Immature natural killer cell (primary cell): ENCODE results near the gene UTS2B. TPM values are rescaled to one million over a fixed set of nuclear protein-coding genes. Genes with fewer than 3 reads are reported as not detected.
A peak's percentile ranks its signal among the peaks of the same experiment; 100 is the strongest.
"Not testable (repeated sequence)": the region's sequence is repeated elsewhere in the genome, so short reads cannot be mapped to it uniquely, and the experiment has no call there.

Source experiments
- DNase-seq, 3 donors: peaks; one replicate each; pipeline ENCODE4 v3.0.0; 2022; ENCODE audit warnings: mixed read lengths in 1 of 3
- H3K27ac Mint-ChIP-seq, 6 donors: one replicate each; pipeline ENCODE4 v1.8.0; 2020; ENCODE audit warnings: mixed read lengths in 6 of 6, mild to moderate bottlenecking in 5 of 6, inconsistent platforms in 4 of 6, moderate library complexity in 3 of 6
- H3K27me3 Mint-ChIP-seq, 3 donors: one replicate each; pipeline ENCODE4 v1.8.0; 2020 to 2021; ENCODE audit warnings: low read depth in 3 of 3, mild to moderate bottlenecking in 3 of 3, mixed read lengths in 3 of 3, moderate library complexity in 3 of 3, inconsistent platforms in 1 of 3
- H3K36me3 Mint-ChIP-seq, 3 donors: one replicate each; pipeline ENCODE4 v1.8.0; 2020; ENCODE audit warnings: mixed read lengths in 3 of 3, inconsistent platforms in 2 of 3, mild to moderate bottlenecking in 2 of 3
- H3K4me1 Mint-ChIP-seq, 2 donors: one replicate each; pipeline ENCODE4 v1.8.0; 2020; ENCODE audit warnings: inconsistent platforms in 2 of 2, mild to moderate bottlenecking in 2 of 2, mixed read lengths in 2 of 2, moderate library complexity in 1 of 2
- H3K4me3 Mint-ChIP-seq, 5 donors: one replicate each; pipeline ENCODE4 v1.8.0; 2020; ENCODE audit warnings: mild to moderate bottlenecking in 5 of 5, mixed read lengths in 5 of 5, inconsistent platforms in 3 of 5, moderate library complexity in 3 of 5
- H3K9me3 Mint-ChIP-seq, 6 donors: one replicate each; pipeline ENCODE4 v1.8.0; 2020; ENCODE audit warnings: mild to moderate bottlenecking in 6 of 6, mixed read lengths in 6 of 6, inconsistent platforms in 4 of 6, moderate library complexity in 3 of 6
- polyA plus RNA-seq, 3 donors: library from polyadenylated mRNA; unstranded; fragments of 300-500 nt; fragmentation: Illumina TruSeq; gene quantifications; one replicate each; pipeline ENCODE4 v1.2.3, GENCODE V29; 2021

UTS2B gene
- polyA plus RNA-seq, 3 donors from 2014 or later, result not detected

DNA sequence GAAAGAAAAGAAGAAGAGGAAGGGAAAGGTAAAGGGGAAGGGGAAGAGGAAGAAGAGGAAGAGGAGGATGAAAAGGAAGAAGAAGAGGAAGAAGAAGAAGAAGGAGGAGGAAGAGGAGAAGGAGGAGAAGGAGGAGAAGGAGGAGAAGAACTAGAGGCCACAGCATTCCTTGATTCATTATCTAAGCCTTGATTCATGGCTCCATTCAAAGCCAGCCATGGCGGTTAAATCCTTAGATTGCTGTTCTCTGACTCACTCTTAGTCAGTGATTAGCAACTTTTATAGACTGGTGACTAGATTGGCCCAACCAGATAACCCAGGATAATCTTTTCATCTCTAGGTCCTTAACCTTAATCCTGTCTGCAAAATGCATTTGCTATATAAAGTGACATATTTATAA is 83.7 kb downstream of the UTS2B start:
- no peaks in the 10 kb centered on the region for H3K36me3 Mint-ChIP-seq
- no peak overlapping the region for H3K27ac Mint-ChIP-seq
- no peak overlapping the region for H3K4me3 Mint-ChIP-seq

DNA sequence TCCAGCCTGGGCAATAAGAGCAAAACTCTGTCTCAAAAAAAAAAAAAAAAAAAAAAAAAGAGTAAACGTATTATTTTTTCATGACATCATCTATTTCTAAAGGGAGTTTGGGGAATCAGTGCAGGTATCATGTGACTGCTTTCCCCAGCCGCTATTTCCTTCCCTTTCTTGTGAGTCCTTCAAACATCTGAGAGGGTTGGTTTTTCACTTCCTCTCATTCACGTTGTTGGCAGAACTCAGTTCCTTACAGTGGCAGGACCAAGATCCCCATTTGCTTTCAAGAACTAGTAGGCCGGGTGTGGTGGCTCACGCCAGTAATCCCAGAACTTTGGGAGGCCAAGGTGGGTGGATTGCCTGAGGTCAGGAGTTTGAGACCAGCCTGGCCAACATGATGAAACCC is 84.3 kb downstream of the UTS2B start:
- not testable (repeated sequence) for H3K27me3 Mint-ChIP-seq, H3K36me3 Mint-ChIP-seq, H3K4me1 Mint-ChIP-seq, H3K27ac Mint-ChIP-seq, H3K4me3 Mint-ChIP-seq, H3K9me3 Mint-ChIP-seq
- peak in 1 of 3 donors; percentile 2 for DNase-seq

More for the DNA sequence above, 83.7 kb downstream of the UTS2B start:
- DNase-seq, result no peak
- no peaks in the 10 kb centered on the region for H3K9me3 Mint-ChIP-seq
- H3K4me1 Mint-ChIP-seq, result peaks cover 0 to 6% of the 10 kb centered on the region in 2 donors
- no peaks in the 10 kb centered on the region for H3K27me3 Mint-ChIP-seq

DNA sequence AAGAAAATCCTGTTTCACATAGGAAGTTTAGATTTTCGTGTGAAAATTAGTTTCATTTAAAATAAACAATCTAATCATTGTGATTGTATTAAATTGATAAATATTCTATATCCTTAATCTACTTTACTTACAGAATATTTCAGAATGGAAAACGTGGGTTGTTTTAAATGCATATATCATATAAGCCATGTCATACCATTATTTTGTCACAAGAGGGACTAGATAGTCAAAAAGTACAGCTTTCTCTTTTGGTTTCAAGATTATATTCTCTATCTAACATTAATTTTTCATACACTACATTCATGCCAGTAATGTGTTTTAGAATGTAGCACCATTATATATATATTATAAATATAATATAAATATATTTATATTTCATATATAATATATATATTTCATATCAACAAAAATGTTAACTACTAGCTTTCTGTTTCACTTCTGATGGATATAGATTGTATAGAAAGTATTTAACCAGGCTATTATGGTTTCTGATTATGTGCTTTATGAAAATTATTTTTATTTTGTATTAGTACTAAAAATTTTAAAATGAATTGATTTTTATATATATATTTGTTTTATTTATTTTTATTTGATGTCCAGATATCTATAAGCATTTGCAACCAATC is 86.0 kb downstream of the UTS2B start:
- Mint-ChIP-seq H3K4me3 (no peak overlapping the region), H3K27ac (no peak overlapping the region), H3K36me3 (no peaks in the 10 kb centered on the region), H3K4me1 (peaks cover 0 to 6% of the 10 kb centered on the region in 2 donors), H3K27me3 (no peaks in the 10 kb centered on the region), H3K9me3 (no peaks in the 10 kb centered on the region)
- DNase-seq, result no peak

DNA sequence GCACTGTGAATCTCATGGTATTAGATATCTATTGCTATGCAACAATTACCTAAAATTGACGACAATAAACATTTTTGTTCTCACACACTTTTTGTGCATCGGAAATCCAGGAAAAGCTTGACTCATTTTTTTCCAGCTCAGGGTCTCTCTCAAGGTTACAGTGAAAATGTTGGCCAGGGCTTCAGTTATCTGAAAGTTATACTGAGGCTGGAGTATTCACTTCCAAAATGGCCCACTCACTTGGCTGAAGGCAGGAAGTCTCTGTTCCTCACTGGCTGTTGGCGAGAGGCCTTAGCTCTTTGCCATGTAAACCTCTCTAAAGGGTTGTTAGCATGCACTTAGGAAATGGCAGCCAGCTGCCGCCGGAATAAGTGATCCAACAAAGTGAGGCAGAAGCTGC is 89.8 kb downstream of the UTS2B start:
- Mint-ChIP-seq H3K27ac (no peak overlapping the region), H3K27me3 (no peaks in the 10 kb centered on the region), H3K4me1 (peaks cover 0 to 5% of the 10 kb centered on the region in 2 donors), H3K36me3 (no peaks in the 10 kb centered on the region), H3K9me3 (peaks cover 0 to under 1% (median 0%) of the 10 kb centered on the region in 6 donors), H3K4me3 (no peak overlapping the region)
- DNase-seq, result no peak

DNA sequence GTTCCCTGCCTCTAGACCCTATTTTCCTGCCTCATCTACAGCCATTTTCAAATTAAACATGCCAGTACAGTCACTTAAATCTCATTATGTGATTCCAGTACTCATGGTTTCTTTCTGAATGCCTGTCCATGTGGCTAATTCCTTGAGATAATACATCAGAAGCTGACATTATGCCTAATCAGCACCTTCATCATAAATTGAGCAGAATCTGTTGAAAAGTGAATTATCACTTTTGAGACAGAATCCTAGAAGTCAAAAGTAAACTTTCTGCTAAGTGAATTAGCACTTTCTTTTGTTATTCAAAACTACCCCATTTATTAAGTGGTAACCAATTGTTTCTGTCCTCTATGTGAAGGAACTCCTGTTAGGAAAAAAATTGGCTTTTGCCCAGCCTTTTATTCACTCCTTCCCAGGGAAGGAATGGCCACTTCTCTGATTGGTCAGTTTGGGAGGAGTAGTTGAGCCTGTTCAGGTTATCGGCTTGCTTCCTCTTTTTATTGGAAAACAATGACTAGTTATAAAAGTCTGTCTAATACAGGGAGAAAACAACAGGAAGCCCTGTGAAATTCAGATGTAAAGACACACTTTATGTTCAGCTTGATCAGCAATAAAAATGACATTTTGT is 90.8 kb downstream of the UTS2B start:
- no peaks in the 10 kb centered on the region for H3K4me1 Mint-ChIP-seq
- H3K36me3 Mint-ChIP-seq, result no peaks in the 10 kb centered on the region
- H3K4me3 Mint-ChIP-seq, result no peak overlapping the region
- H3K9me3 Mint-ChIP-seq, result peaks cover 0 to 2% (median 0%) of the 10 kb centered on the region in 6 donors
- no peak overlapping the region for H3K27ac Mint-ChIP-seq
- no peaks in the 10 kb centered on the region for H3K27me3 Mint-ChIP-seq
- no peak for DNase-seq

DNA sequence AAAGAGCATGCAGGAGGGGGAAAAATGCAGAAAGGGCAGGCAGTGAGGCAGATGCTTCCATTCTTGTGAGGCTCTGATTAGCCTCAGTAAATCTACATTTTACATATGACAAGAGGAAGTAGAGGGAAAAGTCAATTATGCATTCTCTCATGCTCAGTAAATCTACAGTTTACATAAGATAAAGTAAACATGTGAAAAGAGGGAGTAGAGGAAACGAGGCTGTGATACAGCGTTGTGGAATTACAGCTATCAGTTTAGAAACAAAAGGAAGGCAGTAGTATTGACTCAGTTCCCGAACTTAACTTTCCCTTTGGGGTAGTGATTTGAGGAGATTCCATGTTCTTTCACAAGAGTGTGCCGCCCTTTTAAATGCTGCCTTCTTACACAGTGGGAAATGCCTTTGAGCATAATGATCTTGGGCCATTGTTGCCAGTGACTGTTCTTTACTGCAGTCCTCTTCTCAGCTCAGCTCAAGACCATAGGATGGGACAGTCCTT is 92.0 kb downstream of the UTS2B start:
- Mint-ChIP-seq H3K36me3 (no peaks in the 10 kb centered on the region), H3K27me3 (peaks cover 0 to under 1% (median 0%) of the 10 kb centered on the region in 3 donors), H3K4me3 (no peak overlapping the region), H3K27ac (no peak overlapping the region), H3K4me1 (no peaks in the 10 kb centered on the region), H3K9me3 (peaks cover 0 to 2% (median 0%) of the 10 kb centered on the region in 6 donors)
- DNase-seq, result no peak

DNA sequence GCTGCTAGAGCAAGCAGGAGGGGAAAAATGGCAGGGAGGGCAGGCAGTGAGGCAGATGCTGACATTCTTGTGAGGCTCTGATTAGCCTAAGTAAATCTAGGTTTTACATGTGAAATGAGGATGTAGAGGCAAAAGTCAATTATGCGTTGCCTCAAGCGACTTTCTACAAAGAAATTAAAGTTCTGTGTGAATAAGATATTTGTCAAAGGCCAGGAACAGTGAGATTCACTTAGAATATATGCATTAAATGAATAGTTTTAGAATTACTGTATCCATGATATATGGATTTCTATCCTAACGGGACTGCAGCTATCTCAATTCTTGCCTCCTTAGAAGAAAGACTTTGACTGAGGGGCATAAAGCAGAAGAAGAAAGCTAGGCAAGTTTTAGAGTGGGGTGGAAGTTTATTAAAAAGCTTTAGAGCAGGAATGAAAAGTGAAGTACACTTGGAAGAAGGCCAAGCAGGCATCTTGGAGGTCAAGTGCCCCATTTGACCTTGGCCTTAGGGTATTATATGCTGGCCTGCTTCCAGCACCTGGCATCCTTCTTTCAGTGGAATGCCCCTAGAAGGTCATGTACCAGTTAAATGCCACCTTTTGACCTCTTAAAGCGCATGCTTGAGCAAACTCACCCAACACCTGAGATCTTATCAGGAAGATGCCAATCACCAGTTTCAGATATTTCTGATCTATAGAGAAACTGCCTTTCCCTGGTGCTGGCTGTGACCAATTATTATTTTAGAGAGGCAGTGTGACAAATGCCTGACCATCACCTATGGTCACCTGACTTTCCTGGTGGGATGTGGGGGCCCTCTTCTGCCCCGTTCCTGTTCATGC is 93.1 kb downstream of the UTS2B start:
- H3K27ac Mint-ChIP-seq, result no peak overlapping the region

DNA sequence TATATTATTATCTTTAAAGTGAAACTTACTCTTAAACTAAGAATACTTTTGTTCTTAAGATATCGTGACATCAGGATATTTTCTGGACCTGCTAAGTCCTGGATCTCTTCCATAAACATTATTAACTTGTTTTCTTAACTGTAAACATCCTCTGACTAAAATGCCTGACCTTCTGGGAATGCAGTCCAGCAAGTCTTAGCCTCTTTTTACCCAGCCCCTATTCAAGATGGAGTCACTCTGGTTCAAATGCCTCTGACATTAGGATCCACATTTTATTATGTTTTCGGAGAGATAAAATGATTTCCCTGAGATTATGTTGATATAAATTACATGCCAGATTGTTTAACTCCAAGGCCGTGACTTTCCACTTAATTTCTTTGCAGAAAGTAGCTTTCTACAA is 93.7 kb downstream of the UTS2B start:
- Mint-ChIP-seq H3K36me3 (no peaks in the 10 kb centered on the region), H3K27me3 (peaks cover 0 to 3% (median 0%) of the 10 kb centered on the region in 3 donors), H3K4me3 (no peak overlapping the region), H3K9me3 (peaks cover 0 to 2% (median 0%) of the 10 kb centered on the region in 6 donors), H3K27ac (no peak overlapping the region), H3K4me1 (no peaks in the 10 kb centered on the region)
- DNase-seq, result no peak

More for the DNA sequence above, 93.1 kb downstream of the UTS2B start:
- DNase-seq, result no peak
- H3K4me3 Mint-ChIP-seq, result no peak overlapping the region
- no peaks in the 10 kb centered on the region for H3K4me1 Mint-ChIP-seq
- H3K36me3 Mint-ChIP-seq, result no peaks in the 10 kb centered on the region
- peaks cover 0 to 2% (median 0%) of the 10 kb centered on the region in 6 donors for H3K9me3 Mint-ChIP-seq
- H3K27me3 Mint-ChIP-seq, result peaks cover 0 to 3% (median 0%) of the 10 kb centered on the region in 3 donors

DNA sequence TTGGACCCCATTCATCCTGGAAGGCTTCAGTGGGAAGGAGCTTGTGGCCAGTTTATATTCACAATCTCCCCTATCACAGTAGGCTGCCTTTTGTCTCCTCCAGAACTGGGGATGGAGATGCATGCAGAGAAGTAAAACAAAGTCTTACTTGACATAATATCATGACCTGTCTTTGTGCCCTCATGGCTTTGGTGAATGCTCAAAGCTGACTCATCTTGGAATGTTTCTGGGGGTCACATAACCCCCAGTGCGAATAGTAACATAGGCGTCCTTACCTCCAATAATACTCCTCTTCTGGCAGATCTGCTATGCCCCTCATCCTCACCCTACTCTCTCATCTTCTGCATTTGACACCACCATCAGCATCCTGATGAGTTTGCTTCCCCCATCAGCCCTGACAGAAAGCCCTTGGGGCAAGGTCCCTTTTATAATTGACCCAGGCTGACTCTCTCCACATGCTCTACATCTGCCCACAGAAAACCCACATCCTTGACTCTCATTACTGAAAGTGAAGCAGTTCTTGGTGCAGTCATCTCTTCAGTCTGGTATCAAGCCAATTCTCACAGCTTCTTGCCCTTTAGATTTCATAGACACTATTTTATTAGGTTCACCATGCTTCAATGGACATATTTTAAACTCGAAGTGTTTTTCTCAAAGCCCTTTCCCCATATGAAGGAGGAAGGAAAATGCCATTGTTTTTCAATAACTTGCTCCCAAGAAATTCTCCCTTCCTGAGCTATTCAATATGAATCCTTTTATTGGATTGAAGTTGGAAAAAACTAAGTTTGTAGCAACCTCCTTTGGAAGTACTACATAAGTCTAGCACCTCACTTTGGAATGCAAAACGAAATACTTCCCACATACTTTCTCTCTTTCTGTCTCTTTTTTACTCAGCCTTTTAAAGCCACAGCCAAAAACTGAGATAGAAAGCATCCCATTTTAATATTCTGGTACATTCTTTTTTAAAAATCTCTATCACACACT is 94.7 kb downstream of the UTS2B start:
- Mint-ChIP-seq H3K36me3 (no peaks in the 10 kb centered on the region), H3K27me3 (peaks cover 0 to 3% (median 0%) of the 10 kb centered on the region in 3 donors), H3K27ac (no peak overlapping the region), H3K9me3 (peaks cover 0 to 2% (median 0%) of the 10 kb centered on the region in 6 donors), H3K4me1 (no peaks in the 10 kb centered on the region), H3K4me3 (no peak overlapping the region)
- no peak for DNase-seq

DNA sequence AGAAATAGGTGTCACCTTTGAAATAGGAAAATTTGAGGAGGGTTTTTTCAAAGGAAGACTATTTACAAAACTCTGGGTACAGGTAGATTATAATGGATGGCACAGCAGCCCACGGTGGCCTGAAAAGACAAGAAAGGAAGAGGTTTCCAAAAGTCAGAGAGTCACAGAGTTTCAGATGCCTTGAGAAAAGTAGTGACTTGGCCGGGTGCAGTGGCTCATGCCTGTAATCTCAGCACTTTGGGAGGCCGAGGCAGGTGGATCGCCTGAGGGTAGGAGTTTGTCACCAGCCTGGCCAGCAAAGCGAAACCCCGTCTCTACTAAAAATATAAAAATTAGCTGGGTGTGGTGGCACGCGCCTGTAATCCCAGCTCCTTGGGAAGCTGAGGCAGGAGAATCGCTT is 96.1 kb downstream of the UTS2B start:
- no peaks in the 10 kb centered on the region for H3K36me3 Mint-ChIP-seq
- H3K4me3 Mint-ChIP-seq, result no peak overlapping the region
- peaks cover 0 to 3% (median 0%) of the 10 kb centered on the region in 3 donors for H3K27me3 Mint-ChIP-seq

DNA sequence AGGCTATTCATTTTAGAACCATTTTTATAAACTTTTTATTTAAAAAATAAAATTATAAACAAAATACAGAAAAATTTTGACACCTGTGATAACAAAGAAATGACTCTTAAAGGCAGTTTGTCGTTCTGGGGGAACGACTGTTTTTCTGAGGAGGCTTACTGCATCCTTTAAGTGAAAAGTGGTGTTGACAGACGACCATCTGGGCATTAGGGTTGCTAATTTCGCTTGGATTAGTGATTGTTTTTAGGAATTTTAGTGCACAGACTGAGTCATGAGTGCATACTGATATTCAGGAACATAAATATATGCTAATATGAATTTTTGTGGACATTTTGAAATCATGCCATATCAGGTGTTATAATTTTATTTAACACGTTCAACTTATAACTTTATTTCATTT is 102.8 kb downstream of the UTS2B start:
- no peaks in the 10 kb centered on the region for H3K36me3 Mint-ChIP-seq
- no peaks in the 10 kb centered on the region for H3K27me3 Mint-ChIP-seq
- H3K27ac Mint-ChIP-seq, result no peak overlapping the region
- H3K4me1 Mint-ChIP-seq, result no peaks in the 10 kb centered on the region
- H3K4me3 Mint-ChIP-seq, result no peak overlapping the region
- H3K9me3 Mint-ChIP-seq, result peaks cover 0 to 2% (median 0%) of the 10 kb centered on the region in 6 donors
- no peak for DNase-seq

More for the DNA sequence above, 96.1 kb downstream of the UTS2B start:
- DNase-seq, result no peak
- H3K27ac Mint-ChIP-seq, result no peak overlapping the region
- H3K4me1 Mint-ChIP-seq, result no peaks in the 10 kb centered on the region
- H3K9me3 Mint-ChIP-seq, result peaks cover 0 to 2% (median 0%) of the 10 kb centered on the region in 6 donors

DNA sequence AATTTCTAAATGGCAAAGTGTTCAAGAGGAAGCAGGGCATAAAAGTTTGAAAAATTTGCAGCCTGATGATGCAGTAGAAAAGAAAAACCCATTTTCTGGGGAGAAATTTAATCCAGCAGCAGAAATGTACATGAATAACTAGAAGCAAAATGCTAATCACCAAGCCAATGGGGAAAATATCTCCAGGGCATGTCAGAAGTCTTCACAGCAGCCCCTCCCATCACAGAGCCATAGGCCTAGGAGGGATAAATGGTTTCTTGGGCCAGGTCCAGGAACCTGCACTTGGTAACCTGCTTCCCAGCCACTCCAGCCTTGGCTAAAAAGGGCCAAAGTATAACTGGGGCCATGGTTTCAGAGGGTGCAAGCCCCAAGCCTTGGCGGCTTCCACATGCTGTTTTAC is 108.7 kb downstream of the UTS2B start:
- no peaks in the 10 kb centered on the region for H3K4me1 Mint-ChIP-seq
- H3K27ac Mint-ChIP-seq, result no peak overlapping the region
- H3K4me3 Mint-ChIP-seq, result no peak overlapping the region
- H3K36me3 Mint-ChIP-seq, result peaks cover 0 to 1% (median 0%) of the 10 kb centered on the region in 3 donors
- peaks cover 0 to 9% (median 1%) of the 10 kb centered on the region in 6 donors for H3K9me3 Mint-ChIP-seq
- peaks cover 0 to 3% (median 0%) of the 10 kb centered on the region in 3 donors for H3K27me3 Mint-ChIP-seq
- DNase-seq, result no peak

DNA sequence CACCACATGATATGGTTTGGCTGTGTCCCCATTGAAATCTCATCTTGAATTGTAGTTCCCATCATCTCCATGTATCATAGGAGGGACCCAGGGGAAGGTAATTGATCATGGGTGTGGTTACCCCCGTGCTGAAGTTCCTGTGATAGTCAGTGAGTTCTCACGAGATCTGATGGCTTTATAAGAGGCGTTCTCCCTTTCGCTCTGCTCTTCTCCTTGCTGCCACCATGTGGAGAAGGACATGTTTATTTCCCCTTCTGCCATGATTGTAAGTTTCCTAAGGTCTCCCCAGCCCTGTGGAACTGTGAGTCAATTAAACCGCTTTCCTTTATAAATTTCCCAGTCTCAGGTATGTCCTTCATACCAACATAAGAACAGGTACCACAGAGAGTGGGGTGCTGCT is 109.4 kb downstream of the UTS2B start:
- Mint-ChIP-seq H3K9me3 (peaks cover 0 to 12% (median 1%) of the 10 kb centered on the region in 6 donors), H3K36me3 (peaks cover 0 to 4% (median 0%) of the 10 kb centered on the region in 3 donors), H3K27me3 (peaks cover 0 to 3% (median 0%) of the 10 kb centered on the region in 3 donors), H3K4me1 (no peaks in the 10 kb centered on the region), H3K27ac (no peak overlapping the region), H3K4me3 (no peak overlapping the region)
- DNase-seq, result no peak
